ENCODE measurements around the gene GPR15LG. TPM values are rescaled to one million over a fixed set of nuclear protein-coding genes. Genes with fewer than 3 reads are reported as not detected.

GPR15LG gene
- total and polyA plus RNA-seq, 9 donors: 0.31 to 3.6 TPM; not detected in 7

- no peak for DNase-seq
- TF ChIP-seq CTCF (IDR thresholded peaks at IDR 0.05) (no peak), POLR2A (IDR thresholded peaks at IDR 0.05) (no peak), EP300 (IDR thresholded peaks at IDR 0.05) (no peak)
- H3K27me3 ChIP-seq: no peaks in the 10 kb centered on the region
- H3K4me1 ChIP-seq (ENCODE audit: insufficient read depth): no peaks in the 10 kb centered on the region
- H3K9me3 ChIP-seq: no peaks in the 10 kb centered on the region
- WGBS, 3 donors: 66 to 79% (median 70%) methylated on average over 4 of the region's 4 CpGs
- no peak overlapping the region for H3K4me3 ChIP-seq
- no peaks in the 10 kb centered on the region for H3K36me3 ChIP-seq
- intact Hi-C loops (cut with DNase I): no loop called here
- H3K27ac ChIP-seq: no peak overlapping the region
Measured at GRCh38 chr10:84184517-84184916, 10.9 kb downstream of the GPR15LG start.

GRCh38 chr10:84185526-84186175 is 12.1 kb downstream of the GPR15LG start:
- 61 to 66% (median 63%) methylated on average over 9 to 11 of the region's 11 CpGs for WGBS, 3 donors
- DNase-seq: no peak
- H3K9me3 ChIP-seq: no peaks in the 10 kb centered on the region
- no peaks in the 10 kb centered on the region for H3K27me3 ChIP-seq
- no peaks in the 10 kb centered on the region for H3K4me1 ChIP-seq (ENCODE audit: insufficient read depth)
- H3K27ac ChIP-seq: no peak overlapping the region
- H3K36me3 ChIP-seq: no peaks in the 10 kb centered on the region
- no peak overlapping the region for H3K4me3 ChIP-seq
- TF ChIP-seq POLR2A (IDR thresholded peaks at IDR 0.05) (no peak), EP300 (IDR thresholded peaks at IDR 0.05) (no peak), CTCF (IDR thresholded peaks at IDR 0.05) (no peak)
- intact Hi-C loops (cut with DNase I): no loop called here

- no peaks in the 10 kb centered on the region for H3K36me3 ChIP-seq
- H3K27ac ChIP-seq: no peak overlapping the region
- no peak for DNase-seq
- WGBS, 3 donors: 57 to 74% (median 58%) methylated on average over 3 of the region's 3 CpGs
- no peak overlapping the region for H3K4me3 ChIP-seq
- H3K4me1 ChIP-seq (ENCODE audit: insufficient read depth): no peaks in the 10 kb centered on the region
- intact Hi-C loops (cut with DNase I): no loop called here
- no peak for TF ChIP-seq POLR2A (IDR thresholded peaks at IDR 0.05)
- TF ChIP-seq CTCF (IDR thresholded peaks at IDR 0.05): no peak
- no peak for TF ChIP-seq EP300 (IDR thresholded peaks at IDR 0.05)
- no peaks in the 10 kb centered on the region for H3K27me3 ChIP-seq
- H3K9me3 ChIP-seq: no peaks in the 10 kb centered on the region
Measured at GRCh38 chr10:84188815-84189214, 15.2 kb downstream of the GPR15LG start.

- Histone ChIP-seq H3K9me3 (no peaks in the 10 kb centered on the region), H3K4me3 (no peak overlapping the region), H3K27ac (no peak overlapping the region), H3K4me1 (ENCODE audit: insufficient read depth) (no peaks in the 10 kb centered on the region), H3K36me3 (no peaks in the 10 kb centered on the region), H3K27me3 (no peaks in the 10 kb centered on the region)
- WGBS, 3 donors: 87 to 97% (median 96%) methylated on average over 3 of the region's 3 CpGs
- intact Hi-C loops (cut with DNase I): loop anchor here in 1 of 4 donors (5.0 kb wide), 1 partner anchor 352 kb away; no protein-coding TSS in a partner anchor
- DNase-seq: no peak
- TF ChIP-seq CTCF (IDR thresholded peaks at IDR 0.05): no peak
- no peak for TF ChIP-seq EP300 (IDR thresholded peaks at IDR 0.05)
Measured at GRCh38 chr10:84190621-84191020, 17.0 kb downstream of the GPR15LG start.
